Keratinocyte (primary cell): ENCODE data around the gene ZNF124.
A peak's percentile ranks its signal among the peaks of the same experiment; 100 is the strongest.

Source experiments
- EZH2 ChIP-seq: IDR thresholded peaks from one replicate; pipeline ENCODE4 v1.6.1; 2012; ENCODE audit warnings: inconsistent platforms, mild to moderate bottlenecking, low read length, moderate library complexity
- TF ChIP-seq, protein P1 (sequence below), 3 experiments: IDR thresholded peaks in 1 of 3; conservative IDR thresholded peaks in 1 of 3; optimal IDR thresholded peaks in 1 of 3; 2 replicates in 2 of 3; 3 replicates in 1 of 3; pipeline versions ENCODE3 to v1.5.1; 2011; ENCODE audit warnings: low read length in 3 of 3, mild to moderate bottlenecking in 3 of 3, moderate library complexity in 2 of 3, control low read depth in 1 of 3, inconsistent platforms in 1 of 3; ENCODE audit not compliant: insufficient read depth in 2 of 3; ENCODE audit errors: extremely low read depth in 1 of 3

GRCh38 chr1:247110627-247111258 lies 61.1 kb downstream of the ZNF124 start:
- TF ChIP-seq, protein P1, sequence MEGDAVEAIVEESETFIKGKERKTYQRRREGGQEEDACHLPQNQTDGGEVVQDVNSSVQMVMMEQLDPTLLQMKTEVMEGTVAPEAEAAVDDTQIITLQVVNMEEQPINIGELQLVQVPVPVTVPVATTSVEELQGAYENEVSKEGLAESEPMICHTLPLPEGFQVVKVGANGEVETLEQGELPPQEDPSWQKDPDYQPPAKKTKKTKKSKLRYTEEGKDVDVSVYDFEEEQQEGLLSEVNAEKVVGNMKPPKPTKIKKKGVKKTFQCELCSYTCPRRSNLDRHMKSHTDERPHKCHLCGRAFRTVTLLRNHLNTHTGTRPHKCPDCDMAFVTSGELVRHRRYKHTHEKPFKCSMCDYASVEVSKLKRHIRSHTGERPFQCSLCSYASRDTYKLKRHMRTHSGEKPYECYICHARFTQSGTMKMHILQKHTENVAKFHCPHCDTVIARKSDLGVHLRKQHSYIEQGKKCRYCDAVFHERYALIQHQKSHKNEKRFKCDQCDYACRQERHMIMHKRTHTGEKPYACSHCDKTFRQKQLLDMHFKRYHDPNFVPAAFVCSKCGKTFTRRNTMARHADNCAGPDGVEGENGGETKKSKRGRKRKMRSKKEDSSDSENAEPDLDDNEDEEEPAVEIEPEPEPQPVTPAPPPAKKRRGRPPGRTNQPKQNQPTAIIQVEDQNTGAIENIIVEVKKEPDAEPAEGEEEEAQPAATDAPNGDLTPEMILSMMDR (optimal IDR thresholded peaks at IDR 0.05 in 1 of 3, IDR thresholded peaks at IDR 0.05 in 1 of 3, conservative IDR thresholded peaks at IDR 0.05 in 1 of 3; ENCODE audit: extremely low read depth in 1 of 3, insufficient read depth in 2 of 3, low read length in 3 of 3) = no peak
- TF ChIP-seq EZH2 = peak; percentile 17
